Mesodermal cell (in vitro differentiated cells): ENCODE data around the gene CACNA1E.

Source experiments
- H3K27ac ChIP-seq: 2 replicates; pipeline ENCODE4 v1.7.0; 2013; ENCODE audit warnings: mild to moderate bottlenecking, low read depth, low read length, moderate library complexity; ENCODE audit not compliant: severe bottlenecking
- H3K36me3 ChIP-seq: 2 replicates; pipeline ENCODE4 v1.7.1; 2013; ENCODE audit warnings: mild to moderate bottlenecking, low read length, moderate library complexity; ENCODE audit not compliant: control insufficient read depth, insufficient read depth
- H3K4me1 ChIP-seq: one replicate; pipeline ENCODE4 v1.7.1; 2013; ENCODE audit warnings: mild to moderate bottlenecking, low read length; ENCODE audit not compliant: insufficient read depth, control insufficient read depth, poor library complexity, severe bottlenecking
- H3K4me3 ChIP-seq: 2 replicates; pipeline ENCODE4 v1.7.0; 2013; ENCODE audit warnings: low read length, control low read depth, mild to moderate bottlenecking; ENCODE audit not compliant: insufficient read depth, poor library complexity, severe bottlenecking; ENCODE audit errors: extremely low read depth
- H3K9me3 ChIP-seq: 2 replicates; pipeline ENCODE4 v1.7.1; 2013; ENCODE audit warnings: mild to moderate bottlenecking, low read length, moderate library complexity; ENCODE audit not compliant: control insufficient read depth
- WGBS, 2 experiments: methylation state at CpG; one replicate each; pipeline ENCODE4 v1.1.5; 2013; ENCODE audit warnings: missing lambda C conversion rate in 2 of 2; ENCODE audit not compliant: insufficient coverage in 2 of 2; 5-methylcytosine and 5-hydroxymethylcytosine counted together

The CACNA1E gene

GRCh38 chr1:181804989-181805388, 321.7 kb downstream of the CACNA1E start:
- WGBS, 2 experiments, result 50 to 83% methylated on average over 1 of the region's 2 CpGs
- Histone ChIP-seq H3K27ac (no peak overlapping the region), H3K9me3 (no peaks in the 10 kb centered on the region), H3K4me1 (peaks cover 2% of the 10 kb centered on the region), H3K4me3 (no peak overlapping the region), H3K36me3 (no peaks in the 10 kb centered on the region)

GRCh38 chr1:181806746-181807145, 323.4 kb downstream of the CACNA1E start:
- peak overlapping the region; percentile 31 for H3K27ac ChIP-seq
- H3K36me3 ChIP-seq, result no peaks in the 10 kb centered on the region
- H3K4me3 ChIP-seq, result no peak overlapping the region
- H3K9me3 ChIP-seq, result no peaks in the 10 kb centered on the region
- 50 to 73% methylated on average over 1 to 2 of the region's 2 CpGs for WGBS, 2 experiments
- peaks cover 2% of the 10 kb centered on the region for H3K4me1 ChIP-seq

DNA sequence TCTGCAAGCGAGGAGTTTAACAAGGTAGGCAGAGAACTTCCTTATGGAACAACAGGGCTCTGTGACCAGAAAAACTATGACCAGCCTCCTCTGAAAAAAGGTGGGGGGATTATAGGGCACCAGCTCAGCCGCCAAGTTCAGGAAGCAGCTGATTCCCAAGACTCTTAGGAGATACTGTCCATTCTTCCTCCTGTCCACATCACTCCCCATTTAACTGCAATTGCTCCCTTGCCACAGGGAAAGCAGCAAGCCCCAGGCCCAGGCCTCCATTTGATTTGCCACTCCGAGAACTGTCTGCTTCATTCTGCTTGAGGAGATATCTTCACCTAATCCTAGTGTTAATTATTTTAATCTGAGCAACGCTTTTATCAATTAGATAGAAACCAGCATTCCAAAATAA, 323.9 kb downstream of the CACNA1E start:
- WGBS, 2 experiments, result 94% methylated on average over 2 of the region's 4 CpGs; no CpG with 5 or more reads in 1 of the 2 experiments
- H3K4me1 ChIP-seq, result peaks cover 2% of the 10 kb centered on the region
- no peaks in the 10 kb centered on the region for H3K9me3 ChIP-seq
- H3K27ac ChIP-seq, result peak overlapping the region; percentile 31
- no peaks in the 10 kb centered on the region for H3K36me3 ChIP-seq
- no peak overlapping the region for H3K4me3 ChIP-seq

DNA sequence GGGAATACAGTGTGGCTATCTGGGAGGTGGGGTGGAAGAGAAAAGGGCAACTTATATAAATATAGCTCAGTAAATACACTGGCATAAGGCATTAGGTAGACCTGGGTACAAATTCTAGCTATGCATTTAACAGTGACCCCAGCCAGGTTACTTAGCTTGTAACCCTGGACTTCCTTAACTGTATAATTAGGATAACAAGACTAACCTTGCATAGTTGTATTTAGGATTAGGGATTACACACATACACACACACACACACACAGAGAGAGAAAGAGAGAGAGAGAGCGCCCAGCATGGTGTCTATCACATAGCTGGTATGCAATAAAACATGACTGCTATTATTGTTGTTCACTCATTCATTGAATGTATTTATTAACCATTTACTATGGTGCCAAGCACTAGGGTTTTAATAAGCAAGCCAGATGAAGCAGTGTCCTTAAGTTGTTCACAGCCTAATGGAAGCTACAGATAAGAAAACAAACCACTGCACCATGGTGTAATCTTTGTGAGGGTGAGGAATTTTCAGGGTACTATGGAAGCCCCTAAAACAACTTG, 326.8 kb downstream of the CACNA1E start:
- Histone ChIP-seq H3K9me3 (no peaks in the 10 kb centered on the region), H3K4me1 (peaks cover 2% of the 10 kb centered on the region), H3K27ac (no peak overlapping the region), H3K36me3 (no peaks in the 10 kb centered on the region), H3K4me3 (no peak overlapping the region)
- no CpG with 5 or more reads among the region's 1 CpG for WGBS, 2 experiments

DNA sequence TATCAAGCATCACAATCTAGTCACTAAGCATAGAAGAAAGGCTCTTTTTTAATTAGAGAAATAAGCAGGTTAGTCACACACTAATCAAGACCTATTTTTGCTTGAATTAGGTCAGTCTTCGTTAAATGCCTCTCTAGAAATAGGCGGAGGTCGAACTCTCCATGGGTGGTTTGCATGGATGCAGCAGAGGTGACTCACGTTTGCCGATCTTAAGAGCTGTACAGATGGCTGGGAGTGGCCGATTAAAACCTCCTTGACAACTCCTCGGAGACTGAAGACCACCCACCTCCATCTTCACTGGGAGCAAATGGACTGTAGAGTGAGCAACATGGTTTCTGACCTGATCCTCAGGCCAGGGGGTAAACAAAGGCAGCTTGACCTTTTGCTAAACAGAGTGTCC, 328.9 kb downstream of the CACNA1E start:
- Histone ChIP-seq H3K4me1 (peaks cover 2% of the 10 kb centered on the region), H3K36me3 (no peaks in the 10 kb centered on the region), H3K27ac (no peak overlapping the region), H3K9me3 (no peaks in the 10 kb centered on the region), H3K4me3 (no peak overlapping the region)
- WGBS, 2 experiments, result 55 to 85% methylated on average over 4 to 6 of the region's 7 CpGs

GRCh38 chr1:181813266-181813665, 329.9 kb downstream of the CACNA1E start:
- Histone ChIP-seq H3K36me3 (no peaks in the 10 kb centered on the region), H3K9me3 (no peaks in the 10 kb centered on the region), H3K27ac (no peak overlapping the region), H3K4me1 (no peaks in the 10 kb centered on the region), H3K4me3 (no peak overlapping the region)
- WGBS, 2 experiments, result no CpG with 5 or more reads among the region's 4 CpGs

DNA sequence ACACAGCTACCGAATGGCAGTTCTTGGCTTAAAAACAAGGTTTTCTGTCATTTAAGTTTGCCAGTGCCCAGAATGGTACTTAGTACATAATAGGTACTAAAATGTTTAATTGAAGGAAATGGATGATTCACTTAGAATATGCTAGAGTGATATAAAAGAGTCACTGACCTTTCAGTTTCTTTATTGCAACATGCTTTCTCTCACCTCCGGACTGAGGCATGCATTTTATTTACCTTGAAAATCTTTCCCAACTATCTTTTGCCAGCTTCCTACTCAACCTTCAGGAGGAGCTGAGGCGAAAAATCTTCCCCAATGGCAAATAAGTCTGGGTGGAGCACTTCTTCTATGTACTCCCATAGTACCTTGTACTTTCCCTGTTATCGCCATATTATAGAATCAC, 333.3 kb downstream of the CACNA1E start:
- Histone ChIP-seq H3K27ac (no peak overlapping the region), H3K9me3 (no peaks in the 10 kb centered on the region), H3K4me3 (no peak overlapping the region), H3K36me3 (no peaks in the 10 kb centered on the region), H3K4me1 (no peaks in the 10 kb centered on the region)
- WGBS, 2 experiments, result 86 to 100% methylated on average over 1 to 2 of the region's 4 CpGs

- Histone ChIP-seq H3K36me3 (no peaks in the 10 kb centered on the region), H3K4me1 (no peaks in the 10 kb centered on the region), H3K4me3 (no peak overlapping the region), H3K9me3 (no peaks in the 10 kb centered on the region), H3K27ac (no peak overlapping the region)
Observed at GRCh38 chr1:181817091-181817490, 333.8 kb downstream of the CACNA1E start.

DNA sequence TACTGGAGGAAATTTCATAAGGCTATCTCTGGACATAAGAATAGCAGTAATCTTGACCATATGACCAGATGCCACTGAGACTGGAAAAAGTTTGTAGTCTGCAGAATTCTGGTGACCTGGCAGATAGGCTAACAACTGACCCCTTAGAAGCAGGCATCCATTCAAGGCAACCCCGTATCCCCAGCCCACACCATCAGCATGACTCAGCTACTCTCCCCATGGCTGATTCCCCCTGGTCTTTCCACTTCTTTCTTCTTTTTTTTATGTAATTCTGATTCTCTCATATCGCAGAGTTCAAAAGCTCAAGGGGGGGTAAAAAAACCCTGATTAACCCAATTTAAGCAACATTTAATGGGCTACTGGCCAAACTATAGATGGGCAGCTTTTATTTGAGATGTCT, 335.1 kb downstream of the CACNA1E start:
- 75 to 100% methylated on average over 1 of the region's 2 CpGs for WGBS, 2 experiments
- Histone ChIP-seq H3K4me1 (no peaks in the 10 kb centered on the region), H3K27ac (no peak overlapping the region), H3K4me3 (no peak overlapping the region), H3K36me3 (no peaks in the 10 kb centered on the region), H3K9me3 (no peaks in the 10 kb centered on the region)

DNA sequence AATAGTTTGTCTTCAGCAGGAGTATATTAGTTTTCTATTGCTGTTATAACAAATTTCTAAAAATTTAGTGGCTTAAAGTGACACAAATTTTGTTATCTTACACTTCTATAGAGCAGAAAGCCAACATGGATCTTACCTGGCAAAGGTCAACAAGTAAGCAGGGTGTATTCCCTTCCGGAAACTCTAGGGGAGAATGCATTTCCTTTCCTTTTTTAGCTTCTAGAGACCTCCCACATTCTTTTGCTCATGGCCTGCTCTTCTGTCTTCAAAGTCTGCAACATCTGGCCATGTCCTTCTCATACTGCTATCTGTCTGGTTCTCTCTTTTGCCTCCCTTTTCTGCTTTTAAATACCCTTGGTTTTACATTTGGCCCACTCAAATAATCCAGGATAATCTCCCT, 335.6 kb downstream of the CACNA1E start:
- Histone ChIP-seq H3K27ac (no peak overlapping the region), H3K36me3 (no peaks in the 10 kb centered on the region), H3K9me3 (no peaks in the 10 kb centered on the region), H3K4me1 (no peaks in the 10 kb centered on the region), H3K4me3 (no peak overlapping the region)
- 92 to 100% methylated on average over 1 of the region's 1 CpG for WGBS, 2 experiments

- no peaks in the 10 kb centered on the region for H3K4me1 ChIP-seq
- H3K36me3 ChIP-seq, result no peaks in the 10 kb centered on the region
- no peak overlapping the region for H3K27ac ChIP-seq
- H3K9me3 ChIP-seq, result no peaks in the 10 kb centered on the region
- H3K4me3 ChIP-seq, result no peak overlapping the region
Observed at GRCh38 chr1:181821701-181822100, 338.4 kb downstream of the CACNA1E start.
